IMR-90 (cell line): ENCODE data around the gene RENBP. TPM values are rescaled to one million over a fixed set of nuclear protein-coding genes. Genes with fewer than 3 reads are reported as not detected.

Experiments used
- ATAC-seq: fragments of 200-7000 bp; cut with Tn5 transposase; 2 replicates; pipeline ENCODE4 v1.9.1; 2020; ENCODE audit warnings: low read depth, mild to moderate bottlenecking, moderate library complexity
- BruUV-seq: library from RNA; stranded (reverse); fragments of 400-500 nt; replicated peaks from 2 replicates; lab custom pipeline; 2021; lab: Mats Ljungman, UMichigan
- CTCF ChIA-PET: fragments of 300-600 bp; formaldehyde crosslinking; extraction: SDS; loops from one replicate; lab custom pipeline; 2021; ENCODE audit warnings: antibody characterized with exemption; lab: Yijun Ruan, JAX
- POLR2A ChIA-PET: fragments of 300-600 bp; sonication (Branson Sonifier 250); formaldehyde crosslinking; loops from one replicate; lab custom pipeline; 2022; ENCODE audit warnings: antibody characterized with exemption; ENCODE audit not compliant: unreplicated experiment; lab: Charles Lee
- DNase-seq: peaks from one replicate; pipeline ENCODE4 v3.0.0; 2013
- H2AFZ ChIP-seq: replicated peaks from 2 replicates; pipeline ENCODE3; 2013; ENCODE audit warnings: low read length, mild to moderate bottlenecking; ENCODE audit not compliant: poor library complexity
- H2AK5ac ChIP-seq: 2 replicates; pipeline ENCODE4 v1.6.1; 2013; ENCODE audit warnings: low read depth, low read length, inconsistent platforms
- H2AK9ac ChIP-seq: replicated peaks from 2 replicates; pipeline ENCODE3; 2013; ENCODE audit warnings: mild to moderate bottlenecking, low read depth, low read length, moderate library complexity; ENCODE audit not compliant: poor library complexity
- H2BK120ac ChIP-seq: 2 replicates; pipeline ENCODE4 v1.6.1; 2013; ENCODE audit warnings: low read depth, low read length, inconsistent platforms
- H2BK15ac ChIP-seq: 3 replicates; pipeline ENCODE4 v1.6.1; 2013; ENCODE audit warnings: low read depth, low read length, inconsistent platforms
- H2BK20ac ChIP-seq: 2 replicates; pipeline ENCODE4 v1.6.1; 2013; ENCODE audit warnings: low read depth, mild to moderate bottlenecking, inconsistent platforms, low read length, moderate library complexity
- H2BK5ac ChIP-seq: 2 replicates; pipeline ENCODE4 v1.6.1; 2013; ENCODE audit warnings: mild to moderate bottlenecking, low read depth, low read length, inconsistent platforms; ENCODE audit not compliant: poor library complexity, severe bottlenecking
- H3K14ac ChIP-seq: replicated peaks from 2 replicates; pipeline ENCODE4 v1.6.1; 2013; ENCODE audit warnings: low read depth, low read length, inconsistent platforms
- H3K18ac ChIP-seq: 2 replicates; pipeline ENCODE4 v1.6.1; 2013; ENCODE audit warnings: low read depth, low read length, control low read depth
- H3K23ac ChIP-seq: 2 replicates; pipeline ENCODE4 v1.6.1; 2013; ENCODE audit warnings: low read depth, low read length, inconsistent platforms
- H3K27ac ChIP-seq: 2 replicates; pipeline ENCODE4 v1.5.1; 2013; ENCODE audit warnings: mild to moderate bottlenecking, control low read depth, low read length; ENCODE audit not compliant: insufficient read depth
- H3K27me3 ChIP-seq: 2 replicates; pipeline ENCODE4 v1.6.1; 2013; ENCODE audit warnings: low read length; ENCODE audit not compliant: control insufficient read depth, insufficient read depth
- H3K36me3 ChIP-seq: 2 replicates; pipeline ENCODE4 v1.6.1; 2013; ENCODE audit warnings: low read length, mixed read lengths; ENCODE audit not compliant: control insufficient read depth, insufficient read depth
- H3K4ac ChIP-seq: 2 replicates; pipeline ENCODE4 v1.6.1; 2013; ENCODE audit warnings: low read depth, low read length, inconsistent platforms
- H3K4me1 ChIP-seq: 2 replicates; pipeline ENCODE4 v1.6.1; 2013; ENCODE audit warnings: low read length, mixed read lengths; ENCODE audit not compliant: control insufficient read depth, insufficient read depth
- H3K4me2 ChIP-seq: 2 replicates; pipeline ENCODE4 v1.6.1; 2013; ENCODE audit warnings: low read depth, mild to moderate bottlenecking, control low read depth, low read length, moderate library complexity
- H3K4me3 ChIP-seq: 2 replicates; pipeline ENCODE4 v1.5.1; 2013; ENCODE audit warnings: low read depth, mild to moderate bottlenecking, control low read depth, low read length, moderate library complexity; ENCODE audit not compliant: insufficient read depth
- H3K56ac ChIP-seq: 2 replicates; pipeline ENCODE4 v1.6.1; 2013; ENCODE audit warnings: low read length, inconsistent platforms; ENCODE audit not compliant: insufficient read depth; ENCODE audit errors: extremely low read depth
- H3K79me1 ChIP-seq, 2 experiments: 2 replicates each; pipeline ENCODE4 v1.6.1; 2013; ENCODE audit warnings: low read length in 2 of 2, inconsistent platforms in 1 of 2, low read depth in 1 of 2
- H3K9ac ChIP-seq: 2 replicates; pipeline ENCODE4 v1.6.1; 2013; ENCODE audit warnings: low read depth, low read length, control low read depth
- H3K9me1 ChIP-seq: 2 replicates; pipeline ENCODE4 v1.6.1; 2013; ENCODE audit warnings: low read length, inconsistent platforms; ENCODE audit not compliant: insufficient read depth
- H3K9me3 ChIP-seq: 2 replicates; pipeline ENCODE4 v1.6.1; 2013; ENCODE audit warnings: low read length; ENCODE audit not compliant: control insufficient read depth, insufficient read depth
- H4K20me1 ChIP-seq: 2 replicates; pipeline ENCODE4 v1.6.1; 2013; ENCODE audit warnings: low read length, inconsistent platforms; ENCODE audit not compliant: insufficient read depth
- H4K5ac ChIP-seq: 2 replicates; pipeline ENCODE4 v1.6.1; 2013; ENCODE audit warnings: mild to moderate bottlenecking, low read depth, low read length, control low read depth
- H4K8ac ChIP-seq, 2 experiments: 2 replicates each; pipeline ENCODE4 v1.6.1; 2013; ENCODE audit warnings: low read depth in 2 of 2, low read length in 2 of 2, control low read depth in 1 of 2, inconsistent platforms in 1 of 2
- H4K91ac ChIP-seq: 2 replicates; pipeline ENCODE4 v1.6.1; 2013; ENCODE audit warnings: low read depth, low read length, inconsistent platforms; ENCODE audit not compliant: insufficient read depth
- CEBPB ChIP-seq: IDR thresholded peaks from 2 replicates; pipeline ENCODE4 v1.6.1; 2012; ENCODE audit warnings: low read depth, low read length, improper control_type of control experiment
- MAFK ChIP-seq: IDR thresholded peaks from 2 replicates; pipeline ENCODE4 v1.6.1; 2012; ENCODE audit warnings: low read depth, low read length, improper control_type of control experiment
- MAZ ChIP-seq: IDR thresholded peaks from 2 replicates; pipeline ENCODE4 v1.6.1; 2012; ENCODE audit warnings: low read depth, mild to moderate bottlenecking, low read length, improper control_type of control experiment, moderate library complexity, borderline replicate concordance
- MXI1 ChIP-seq: IDR thresholded peaks from 2 replicates; pipeline ENCODE4 v1.6.1; 2012; ENCODE audit warnings: low read depth, mild to moderate bottlenecking, low read length, moderate library complexity, borderline replicate concordance
- NFE2L2 ChIP-seq: fragments of 150-350 bp; IDR thresholded peaks from 2 replicates; pipeline ENCODE4 v1.6.1; 2016; ENCODE audit warnings: low read depth, mild to moderate bottlenecking, low read length
- RAD21 ChIP-seq: IDR thresholded peaks from 2 replicates; pipeline ENCODE4 v1.6.1; 2012; ENCODE audit warnings: low read length, improper control_type of control experiment
- WGBS, 2 experiments: methylation state at CpG; one replicate each; pipeline versions ENCODE4 v1.1.5 to v1.1.7; 2013; ENCODE audit warnings: missing lambda C conversion rate in 2 of 2; ENCODE audit not compliant: insufficient read length in 1 of 2; ENCODE audit errors: extremely low coverage in 2 of 2; 5-methylcytosine and 5-hydroxymethylcytosine counted together
- dilution Hi-C: fragments of 300-500 bp; cut with HindIII; formaldehyde crosslinking; loops from one replicate; pipeline ENCODE4 v1.14.3; 2018; ENCODE audit warnings: low sequenced_read_pairs; ENCODE audit not compliant: unreplicated experiment
- in situ Hi-C: fragments of 300-500 bp; cut with MboI; formaldehyde crosslinking; loops from 3 replicates; pipeline ENCODE4 v1.14.3; 2019; ENCODE audit warnings: low sequenced_read_pairs, inconsistent platforms, mixed read lengths
- intact Hi-C: fragments of 100-400 bp; cut with micrococcal nuclease; formaldehyde crosslinking; loops from 2 replicates; pipeline ENCODE4 v1.10.0; 2022
- polyA plus RNA-seq, 3 experiments: library from polyadenylated mRNA; depleted of rRNA; stranded (reverse); fragments of >200 nt; gene quantifications; 2 replicates each; pipeline ENCODE4 v1.2.3, GENCODE V29; 2012; ENCODE audit warnings: low replicate concordance in 1 of 3
- total RNA-seq: library from RNA; depleted of rRNA; stranded (reverse); fragments of >200 nt; gene quantifications from 2 replicates; pipeline ENCODE4 v1.2.3, GENCODE V29; 2012
- TF ChIP-seq, protein P1 (sequence below): fragments of 150-350 bp; IDR thresholded peaks from 2 replicates; pipeline ENCODE4 v1.6.1; 2017; ENCODE audit warnings: mild to moderate bottlenecking, antibody characterized with exemption, low read length, low read depth
- TF ChIP-seq, protein P2 (sequence below): fragments of 150-350 bp; IDR thresholded peaks from 2 replicates; pipeline ENCODE4 v1.6.1; 2016; ENCODE audit warnings: low read depth, mild to moderate bottlenecking, low read length, moderate library complexity, borderline replicate concordance

Gene RENBP
- total and polyA plus RNA-seq, 2 of the 4 experiments (the other 2 are of a cell fraction), result 0.15 to 0.18 TPM

DNA sequence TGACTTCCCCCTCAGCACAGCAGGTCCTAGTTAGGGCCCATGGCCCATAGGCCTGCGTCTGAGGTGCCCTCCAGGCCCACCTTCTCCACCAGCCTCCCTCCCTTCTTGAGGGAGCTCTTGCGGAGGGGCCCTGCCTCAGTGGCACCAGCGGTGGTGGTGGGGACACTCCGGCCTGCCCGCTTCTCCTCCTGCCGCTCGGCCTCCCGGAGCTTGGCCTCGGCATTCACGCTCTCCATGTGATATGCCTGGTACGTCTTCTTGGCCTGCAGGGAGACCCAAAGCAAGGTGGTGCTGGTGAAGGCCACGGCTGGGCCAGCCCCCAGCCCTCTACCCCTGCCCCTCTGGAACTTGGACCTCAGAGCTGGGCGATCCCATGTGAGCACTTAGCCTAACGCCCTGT, 23.9 kb downstream of the RENBP start:
- H3K18ac ChIP-seq, result no peak overlapping the region
- H3K4me3 ChIP-seq, result no peak overlapping the region
- no peak overlapping the region for H3K4ac ChIP-seq
- H2BK120ac ChIP-seq, result no peak overlapping the region
- DNase-seq (no peak), ATAC-seq (no peak)
- no peaks in the 10 kb centered on the region for H3K36me3 ChIP-seq
- H2AFZ ChIP-seq, result no peak overlapping the region
- no peaks in the 10 kb centered on the region; the same call in 1 of the 2 replicates for H3K4me1 ChIP-seq
- H2AK5ac ChIP-seq, result no peak overlapping the region
- H3K27ac ChIP-seq, result no peak overlapping the region
- in situ Hi-C loops (loop anchor here (25.0 kb wide), 1 partner anchor 958 kb away; no protein-coding TSS in a partner anchor), intact Hi-C loops (no loop called here), dilution Hi-C loops (no loop called here)
- H2BK5ac ChIP-seq, result no peak overlapping the region
- no peak overlapping the region for H4K91ac ChIP-seq
- no peaks in the 10 kb centered on the region for H3K79me1 ChIP-seq
- H3K9ac ChIP-seq, result no peak overlapping the region
- no peak overlapping the region for H3K4me2 ChIP-seq
- ChIA-PET POLR2A (no interaction called here), CTCF (no interaction called here)
- BruUV-seq, result no TSS peak
- H3K56ac ChIP-seq, result no peak overlapping the region
- no peak overlapping the region for H4K5ac ChIP-seq
- WGBS, 2 experiments, result 72% methylated on average over 6 of the region's 14 CpGs; no CpG with 5 or more reads in 1 of the 2 experiments
- no peak overlapping the region for H2BK15ac ChIP-seq
- H3K14ac ChIP-seq, result no peak overlapping the region
- no peaks in the 10 kb centered on the region for H4K20me1 ChIP-seq
- no peak for TF ChIP-seq MXI1
- TF ChIP-seq MAFK, result no peak
- no peak for TF ChIP-seq NFE2L2
- TF ChIP-seq, protein P1, sequence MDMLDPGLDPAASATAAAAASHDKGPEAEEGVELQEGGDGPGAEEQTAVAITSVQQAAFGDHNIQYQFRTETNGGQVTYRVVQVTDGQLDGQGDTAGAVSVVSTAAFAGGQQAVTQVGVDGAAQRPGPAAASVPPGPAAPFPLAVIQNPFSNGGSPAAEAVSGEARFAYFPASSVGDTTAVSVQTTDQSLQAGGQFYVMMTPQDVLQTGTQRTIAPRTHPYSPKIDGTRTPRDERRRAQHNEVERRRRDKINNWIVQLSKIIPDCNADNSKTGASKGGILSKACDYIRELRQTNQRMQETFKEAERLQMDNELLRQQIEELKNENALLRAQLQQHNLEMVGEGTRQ, result no peak
- no peak for TF ChIP-seq CEBPB
- TF ChIP-seq, protein P2, sequence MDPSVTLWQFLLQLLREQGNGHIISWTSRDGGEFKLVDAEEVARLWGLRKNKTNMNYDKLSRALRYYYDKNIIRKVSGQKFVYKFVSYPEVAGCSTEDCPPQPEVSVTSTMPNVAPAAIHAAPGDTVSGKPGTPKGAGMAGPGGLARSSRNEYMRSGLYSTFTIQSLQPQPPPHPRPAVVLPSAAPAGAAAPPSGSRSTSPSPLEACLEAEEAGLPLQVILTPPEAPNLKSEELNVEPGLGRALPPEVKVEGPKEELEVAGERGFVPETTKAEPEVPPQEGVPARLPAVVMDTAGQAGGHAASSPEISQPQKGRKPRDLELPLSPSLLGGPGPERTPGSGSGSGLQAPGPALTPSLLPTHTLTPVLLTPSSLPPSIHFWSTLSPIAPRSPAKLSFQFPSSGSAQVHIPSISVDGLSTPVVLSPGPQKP, result no peak
- TF ChIP-seq MAZ, result no peak
- TF ChIP-seq RAD21, result no peak
- H3K27me3 ChIP-seq, result peaks cover 14% of the 10 kb centered on the region; the same call in 1 of the 2 replicates
- no peaks in the 10 kb centered on the region for H3K9me1 ChIP-seq
- H4K8ac ChIP-seq, result no peak overlapping the region
- H2BK20ac ChIP-seq, result no peak overlapping the region
- no peak overlapping the region for H2AK9ac ChIP-seq
- H3K9me3 ChIP-seq, result no peaks in the 10 kb centered on the region
- H3K23ac ChIP-seq, result no peak overlapping the region
